GM21619 (cell line): Measurements from ENCODE around the gene FSCN2.
A peak's percentile ranks its signal among the peaks of the same experiment; 100 is the strongest.

Experiments used
- ATAC-seq: cut with Tn5 transposase; IDR thresholded peaks from one replicate; pipeline ENCODE4 v1.9.1; 2021; ENCODE audit not compliant: unreplicated experiment

Gene FSCN2

DNA sequence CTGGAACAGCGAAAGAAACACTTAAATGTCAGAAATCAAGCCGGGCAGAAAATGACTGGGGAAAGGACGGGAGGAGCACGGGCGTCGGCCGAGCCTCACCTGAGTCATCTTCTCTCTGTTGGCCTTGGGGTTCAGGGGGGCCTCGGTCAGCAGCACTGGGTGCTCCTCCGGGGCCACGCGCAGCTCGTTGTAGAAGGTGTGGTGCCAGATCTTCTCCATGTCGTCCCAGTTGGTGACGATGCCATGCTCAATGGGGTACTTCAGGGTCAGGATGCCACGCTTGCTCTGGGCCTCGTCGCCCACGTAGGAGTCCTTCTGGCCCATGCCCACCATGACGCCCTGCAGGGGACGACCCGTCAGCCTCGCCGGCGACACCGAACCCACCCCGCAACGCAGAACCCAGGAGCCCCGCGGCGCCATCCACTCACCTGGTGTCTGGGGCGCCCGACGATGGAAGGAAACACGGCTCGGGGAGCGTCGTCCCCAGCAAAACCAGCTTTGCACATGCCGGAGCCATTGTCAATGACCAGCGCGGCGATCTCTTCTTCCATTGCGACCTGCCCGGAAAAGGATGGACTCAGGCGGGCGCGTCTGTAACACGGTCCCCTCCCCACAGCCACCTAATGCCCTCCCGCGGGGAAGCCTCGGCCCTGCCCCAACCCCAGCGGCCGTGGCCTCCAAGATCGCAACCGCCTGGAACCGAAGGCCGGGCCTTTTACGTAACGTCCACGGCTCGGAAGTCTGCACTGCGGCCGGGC is 16.2 kb upstream of the FSCN2 start:
- no peak for ATAC-seq

DNA sequence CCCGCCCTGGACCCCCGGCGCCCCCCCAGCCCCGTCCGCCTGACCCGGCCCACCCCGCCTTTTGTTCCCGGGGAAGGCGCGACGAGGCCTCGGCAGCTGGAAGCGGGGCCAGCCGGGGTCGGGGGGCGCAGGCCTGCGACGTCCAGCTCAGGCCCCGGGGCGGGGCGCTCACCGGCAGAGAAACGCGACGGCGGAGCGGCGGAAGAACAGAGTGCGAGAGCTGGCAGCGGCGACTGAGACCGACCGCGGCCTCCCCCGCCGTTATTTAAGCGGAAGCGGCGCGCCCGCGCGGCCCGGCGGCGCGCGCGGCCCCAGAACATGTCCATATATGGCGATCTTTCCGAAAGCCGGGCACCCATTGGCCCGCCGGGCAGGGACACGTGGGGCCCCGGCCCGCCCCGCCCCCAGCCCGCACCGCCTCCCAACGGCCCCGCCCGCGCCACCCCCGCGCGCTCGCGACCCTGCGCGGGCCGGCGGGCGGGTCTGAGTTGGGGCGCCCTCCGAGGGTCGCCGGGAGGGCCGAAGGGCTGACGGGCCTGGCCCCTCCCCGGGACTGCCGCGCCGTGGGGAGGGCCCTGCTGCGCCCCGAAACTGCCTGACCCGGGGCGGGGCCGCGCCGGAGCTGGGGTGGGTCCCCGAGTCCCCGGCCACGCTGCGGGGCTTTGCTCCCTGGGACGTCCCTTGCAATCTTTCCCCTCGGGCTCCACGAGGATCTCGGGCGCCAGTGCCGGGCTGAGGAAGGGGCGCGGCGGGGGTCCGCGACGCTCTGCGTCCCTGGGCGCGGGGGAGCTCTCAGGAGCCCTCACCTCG is 15.4 kb upstream of the FSCN2 start, which contains the start of gene ACTG1:
Gene ACTG1, minus strand, starts transcription at position 238 of the 810 bp plus-strand sequence. CDS start 445 bp downstream, outside the sequence.
- peak; percentile 31 for ATAC-seq

DNA sequence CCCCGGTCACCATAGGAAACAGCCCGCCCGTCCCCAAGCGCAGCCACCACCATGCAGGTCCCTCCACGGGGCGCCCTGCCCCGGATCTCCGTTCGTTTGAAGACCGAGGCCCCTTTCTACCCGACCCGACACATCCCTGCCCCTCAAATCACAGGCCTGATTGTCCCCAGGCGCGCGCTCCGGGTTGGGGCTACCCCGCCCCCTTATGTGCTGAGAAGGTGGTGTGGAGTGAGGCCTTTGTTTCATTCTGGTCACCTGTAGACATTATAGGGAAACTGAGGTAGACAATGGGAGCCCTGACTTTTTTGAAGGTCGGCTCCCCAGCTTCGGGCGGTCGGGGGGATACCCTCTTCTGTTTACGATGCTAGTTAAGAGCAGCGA is 14.8 kb upstream of the FSCN2 start:
- no peak for ATAC-seq

DNA sequence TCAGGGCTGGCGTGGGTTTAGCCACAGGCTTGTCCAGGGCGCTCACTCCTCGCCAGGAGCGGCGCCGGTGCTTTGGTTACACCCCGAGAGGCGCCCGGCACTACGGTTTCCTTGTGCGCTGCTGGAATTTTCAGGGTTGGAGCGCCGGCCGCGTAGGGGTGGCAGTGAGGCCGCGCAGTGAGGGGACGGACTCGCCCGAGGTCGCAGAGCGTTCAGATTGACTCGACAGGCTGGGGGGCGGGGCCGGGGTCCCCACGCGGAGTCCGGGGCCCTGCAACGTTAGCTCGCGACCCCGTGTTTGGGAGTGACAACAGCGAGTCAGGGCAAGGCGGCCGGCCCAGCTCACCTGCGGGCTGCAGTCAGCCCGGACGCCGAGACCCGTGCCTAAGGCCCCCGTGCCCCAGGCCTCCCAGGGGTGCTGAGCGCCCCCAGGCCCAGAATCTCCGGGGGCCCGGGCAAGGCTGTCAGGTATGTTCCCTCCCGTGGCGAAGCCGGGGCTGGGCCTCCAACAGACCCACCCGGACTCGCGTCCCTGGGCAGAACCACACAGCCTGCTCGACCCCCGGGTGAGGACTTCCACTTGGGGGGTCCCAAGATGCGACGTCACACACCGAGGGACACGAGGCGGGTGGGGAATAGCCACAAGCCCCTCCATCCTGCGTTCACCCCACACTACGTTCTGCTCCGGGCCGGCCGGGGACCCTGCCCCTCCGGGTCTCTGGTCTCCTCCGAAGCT is 14.3 kb upstream of the FSCN2 start:
- no peak for ATAC-seq

DNA sequence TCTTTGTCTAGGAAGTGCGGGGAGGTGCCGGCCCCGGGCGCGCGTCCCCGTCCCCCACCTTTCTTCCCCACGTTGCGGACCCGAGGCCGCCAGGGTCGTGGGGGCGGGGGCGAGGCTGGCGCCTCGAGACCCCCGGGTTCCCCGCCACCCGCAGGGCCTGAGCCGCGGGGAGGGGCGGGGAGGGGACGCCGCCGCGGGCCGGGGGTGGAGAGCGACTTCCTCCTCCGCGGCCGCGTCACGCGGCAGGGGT is 13.8 kb upstream of the FSCN2 start:
- no peak for ATAC-seq

DNA sequence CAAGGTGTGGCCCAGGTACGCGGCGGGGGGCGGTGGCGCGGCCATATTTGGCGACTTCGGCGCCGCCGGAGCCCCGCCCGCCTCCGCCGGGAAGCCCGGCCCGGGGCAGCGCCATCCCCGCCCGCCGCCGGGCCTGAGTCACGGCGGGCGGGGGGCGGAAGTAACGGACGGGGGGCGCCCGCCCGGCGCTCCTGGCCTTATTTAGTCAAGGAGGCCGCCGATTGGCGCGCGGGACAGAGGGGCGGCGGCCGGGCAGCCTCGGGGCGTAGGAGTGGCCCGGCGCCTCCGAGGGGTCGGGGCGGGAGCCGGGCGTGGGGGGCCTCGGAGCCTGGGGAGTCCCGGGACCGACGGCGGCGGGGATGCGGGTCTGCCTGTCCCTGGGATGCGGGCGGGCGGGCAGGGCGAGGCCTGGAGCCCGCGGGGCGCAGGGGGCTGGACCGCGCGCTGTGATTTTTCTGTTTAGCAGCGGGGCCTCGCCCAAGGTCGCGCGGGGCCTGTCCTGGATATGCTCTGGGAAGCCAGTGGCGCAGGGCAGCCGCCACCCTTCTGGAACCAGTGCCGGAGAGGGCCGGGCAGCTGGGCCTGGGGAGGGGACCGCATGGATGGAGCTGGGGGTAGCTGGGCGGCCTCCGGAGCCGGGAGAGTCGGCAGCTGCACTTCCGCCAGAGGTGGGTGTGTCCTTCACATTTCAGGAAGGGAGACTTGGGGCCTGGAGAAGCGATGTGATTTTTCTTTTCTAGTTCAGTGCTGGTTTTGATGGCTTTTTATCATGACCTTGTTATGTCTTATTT is 13.2 kb upstream of the FSCN2 start:
- no peak for ATAC-seq

DNA sequence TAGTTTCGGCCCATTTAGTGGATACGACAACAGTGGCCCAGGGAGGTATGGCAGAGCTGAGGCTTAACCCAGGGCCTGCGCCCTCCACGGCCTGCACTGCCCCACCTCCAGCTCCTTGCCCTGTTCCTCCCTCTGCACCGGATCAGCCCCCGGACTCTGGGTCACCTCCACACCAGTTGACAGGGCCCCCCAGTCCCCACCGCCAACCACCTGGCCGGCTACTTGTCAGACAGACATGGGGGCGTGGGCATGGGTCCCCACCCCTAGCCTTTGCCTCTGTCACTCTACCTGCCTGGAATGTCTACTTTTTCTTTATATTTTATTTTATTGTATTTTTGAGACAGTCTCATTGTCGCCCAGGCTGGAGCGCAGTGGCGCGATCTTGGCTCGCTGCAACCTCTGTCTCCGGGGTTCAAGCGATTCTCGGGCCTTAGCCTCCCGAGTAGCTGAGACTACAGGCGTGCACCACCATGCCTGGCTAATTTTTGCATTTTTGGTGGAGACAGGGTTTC is 12.6 kb upstream of the FSCN2 start:
- ATAC-seq = no peak

DNA sequence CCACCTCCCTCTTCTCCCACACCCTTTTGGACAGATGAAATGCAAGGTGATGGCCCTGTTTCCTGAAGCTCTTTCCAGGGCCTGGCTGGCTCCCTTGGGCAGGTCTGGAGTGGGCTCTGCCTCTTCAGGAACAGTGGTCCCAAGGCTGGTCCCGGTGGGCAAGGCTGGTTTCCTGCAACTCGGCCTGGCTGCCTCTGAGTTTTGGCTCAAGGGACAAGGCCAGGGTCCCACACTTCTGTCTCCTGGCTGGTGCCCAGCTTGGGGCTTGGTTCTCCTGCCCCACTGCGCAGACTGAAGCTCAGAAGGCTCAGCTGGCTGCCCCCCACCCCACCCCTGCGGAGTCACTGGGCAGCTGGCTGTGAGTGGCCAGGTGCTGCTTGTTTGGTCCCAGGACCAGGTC is 11.7 kb upstream of the FSCN2 start:
- no peak for ATAC-seq

DNA sequence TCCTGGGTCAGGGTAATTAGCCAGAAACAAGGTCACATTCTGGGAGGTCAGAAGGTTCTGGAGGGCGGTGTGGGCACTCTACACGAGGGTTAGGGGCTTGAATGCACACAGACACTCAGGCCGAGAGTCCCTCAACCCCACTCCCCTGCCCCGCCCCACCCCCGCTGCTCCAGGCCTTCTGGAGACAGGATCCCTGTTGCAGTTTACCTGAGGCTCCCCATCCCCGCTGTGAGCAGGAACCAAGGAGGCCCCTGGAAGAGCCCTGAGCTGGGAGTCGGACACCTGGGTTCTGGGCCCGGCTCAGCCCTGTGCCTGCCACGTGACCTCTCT is 11.2 kb upstream of the FSCN2 start:
- ATAC-seq = no peak

DNA sequence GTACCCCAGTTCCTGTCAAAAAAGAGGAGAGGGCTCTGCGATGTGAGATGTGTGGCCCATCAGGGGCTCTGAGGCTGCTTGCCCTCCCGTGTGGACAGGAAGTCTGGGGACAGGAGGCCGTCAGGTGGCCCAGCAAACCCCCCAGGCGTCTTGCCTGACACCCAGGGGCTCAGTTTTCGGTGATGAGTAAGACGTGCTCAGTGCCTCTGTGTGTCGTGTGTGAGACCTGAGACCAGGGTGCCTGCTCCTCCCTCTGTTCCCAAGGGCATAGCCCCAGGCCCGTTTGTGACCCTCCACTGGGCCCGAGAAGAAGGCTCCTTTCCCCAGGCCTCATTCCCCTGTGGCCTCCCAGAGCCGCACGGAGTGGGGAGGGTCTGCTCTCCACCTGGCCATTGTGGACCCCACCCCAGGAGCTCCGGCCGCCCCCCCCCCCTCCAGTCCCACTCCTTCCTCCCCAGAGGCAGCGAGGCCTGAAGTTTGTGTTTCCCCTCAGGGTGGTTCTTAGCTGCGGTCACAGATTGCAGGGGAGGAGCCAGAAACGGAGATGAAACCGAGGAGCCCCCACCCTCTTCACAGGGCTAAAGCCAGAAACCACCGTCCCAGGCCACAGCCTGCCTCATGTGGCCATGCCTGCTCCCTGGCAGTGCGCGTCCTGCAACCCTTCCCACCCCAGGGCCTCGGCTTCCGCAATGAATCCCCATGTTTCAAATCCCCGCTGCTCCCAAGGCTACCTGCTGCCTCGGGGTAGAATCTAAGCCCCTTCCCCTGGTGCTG is 10.7 kb upstream of the FSCN2 start:
- peak; percentile 26 for ATAC-seq

DNA sequence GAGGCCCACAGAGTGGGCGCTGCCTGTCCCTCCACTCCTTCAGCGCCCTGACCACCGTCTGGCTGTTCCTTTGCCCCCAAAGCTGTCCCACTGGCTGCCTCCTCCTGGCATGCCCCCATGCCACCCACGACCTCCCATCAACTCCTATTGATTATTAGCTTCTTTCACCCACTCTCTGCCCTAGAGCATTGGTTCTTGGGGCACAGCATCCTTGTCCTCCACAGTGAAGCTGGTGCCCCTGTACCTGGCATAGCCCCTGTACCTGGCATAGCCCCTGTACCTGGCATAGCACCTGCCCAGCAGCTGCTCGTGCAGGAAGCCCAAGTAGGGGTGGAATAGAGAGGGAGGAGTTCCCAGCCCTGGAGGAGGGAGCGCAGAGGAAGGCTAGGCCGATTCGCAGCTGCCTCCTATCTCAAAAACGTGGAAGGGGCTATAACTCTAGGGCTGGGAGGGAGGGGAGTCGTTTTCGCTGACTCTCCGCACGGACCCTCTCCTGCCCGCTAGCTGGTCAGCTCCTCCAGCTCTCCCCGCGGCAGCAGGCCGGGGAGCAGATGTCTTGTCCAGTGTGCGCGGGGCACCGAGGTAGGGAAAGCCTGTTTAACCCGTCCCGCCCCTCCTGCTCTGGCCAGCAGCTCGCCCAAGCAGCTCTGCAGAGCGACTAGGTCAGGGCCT is 9.9 kb upstream of the FSCN2 start:
- no peak for ATAC-seq

DNA sequence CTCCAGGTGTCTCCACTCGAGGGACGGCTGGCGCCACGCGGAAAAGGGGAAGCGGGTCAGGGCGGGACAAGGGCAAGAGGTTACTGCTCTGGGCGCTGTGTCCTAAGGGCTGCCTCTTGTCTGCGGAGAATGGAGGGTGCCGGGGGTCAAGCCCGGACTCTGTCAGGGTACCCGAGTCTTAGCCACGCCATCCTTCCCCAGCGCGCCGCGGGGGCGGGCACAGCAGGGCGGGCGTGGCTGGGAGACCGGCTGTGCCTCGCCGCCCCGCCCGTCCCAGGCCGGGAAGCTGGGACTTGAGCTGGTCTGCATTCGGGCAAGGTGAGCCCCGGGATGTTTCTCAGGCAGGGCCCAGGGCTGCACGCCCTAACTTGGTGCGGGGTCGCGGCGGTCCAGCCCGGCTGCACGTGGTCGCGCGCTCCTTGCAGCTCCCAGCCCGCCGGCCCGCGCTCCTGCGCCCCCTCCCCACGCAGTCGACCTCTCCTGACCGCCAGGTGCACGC is 9.3 kb upstream of the FSCN2 start:
- no peak for ATAC-seq

DNA sequence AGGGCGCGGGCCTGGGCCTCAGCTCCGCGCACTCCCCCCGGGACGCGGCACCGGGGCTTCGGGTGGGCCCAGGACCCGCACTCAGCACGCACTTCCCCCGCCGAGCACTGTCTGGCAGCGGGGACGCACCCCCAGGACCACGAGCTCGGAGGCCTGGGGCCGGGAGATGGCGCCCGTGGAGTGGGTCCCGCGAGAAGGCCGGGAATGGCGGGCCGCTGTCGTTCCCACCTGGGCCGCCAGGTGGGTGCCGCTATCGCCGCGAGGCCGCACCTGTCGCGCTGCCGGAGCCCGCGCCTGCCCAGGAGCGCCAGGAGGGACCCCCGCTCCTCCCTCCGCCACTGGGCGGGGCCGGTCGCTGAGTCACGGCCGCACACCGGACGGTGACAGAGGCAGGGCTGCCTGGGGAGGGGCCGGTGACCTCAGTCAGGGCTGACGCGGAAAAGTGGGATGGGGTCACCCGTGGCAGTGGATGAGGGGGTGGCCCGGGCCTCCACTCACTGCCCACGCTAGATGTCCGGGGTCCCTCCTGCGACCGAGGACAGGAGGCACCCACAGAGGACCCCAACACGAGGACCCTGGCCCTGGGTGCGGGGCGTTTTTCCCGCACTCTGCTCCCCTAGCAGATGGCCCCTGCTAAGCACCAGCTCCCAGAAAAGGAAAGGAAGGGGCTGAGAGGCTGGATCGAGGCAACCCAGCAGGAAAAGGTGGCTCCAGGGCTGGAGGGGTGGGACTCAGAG is 8.7 kb upstream of the FSCN2 start:
- ATAC-seq = no peak

DNA sequence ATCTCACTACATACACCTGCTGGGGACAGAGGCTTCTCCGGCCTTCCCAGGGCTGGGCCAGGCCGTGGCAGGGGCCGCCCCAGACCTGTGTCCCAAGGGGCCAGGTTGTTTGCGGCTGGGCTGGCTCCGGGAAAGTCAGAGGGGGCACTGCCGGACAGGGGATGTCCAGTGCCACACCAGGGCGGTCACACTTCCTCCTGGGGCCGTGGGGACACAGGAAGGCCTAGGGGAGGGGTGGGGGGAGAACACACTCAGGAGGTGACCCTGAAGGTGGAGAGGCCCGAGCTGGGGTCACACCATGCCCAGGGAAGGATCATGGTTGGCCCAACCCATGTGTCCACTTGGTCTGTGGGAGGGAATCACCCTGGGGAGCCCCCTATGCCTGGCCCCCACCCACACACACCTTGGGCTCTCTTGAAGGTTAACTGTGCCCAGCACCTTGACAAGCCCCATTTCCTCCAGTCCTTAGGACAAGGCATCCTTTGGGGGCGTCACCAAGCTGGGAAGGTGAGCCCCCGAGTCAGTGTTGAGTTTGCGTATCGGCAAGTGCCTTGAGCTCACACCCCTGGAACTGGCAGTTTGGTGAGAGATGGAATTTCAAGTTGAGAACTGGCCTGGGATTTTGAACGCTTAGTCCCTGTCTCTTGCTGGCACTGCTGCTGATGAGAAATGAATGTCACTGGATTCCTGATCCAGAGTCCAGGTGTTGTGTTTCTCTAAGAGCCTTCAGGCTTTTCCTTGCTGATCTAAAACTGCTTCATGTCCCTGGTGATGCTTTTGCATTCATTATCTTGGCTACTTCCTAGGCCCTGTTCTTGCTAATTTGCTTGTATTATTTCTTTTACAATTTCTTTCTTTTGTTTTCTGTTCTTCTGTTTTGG is 7.9 kb upstream of the FSCN2 start:
- no peak for ATAC-seq

DNA sequence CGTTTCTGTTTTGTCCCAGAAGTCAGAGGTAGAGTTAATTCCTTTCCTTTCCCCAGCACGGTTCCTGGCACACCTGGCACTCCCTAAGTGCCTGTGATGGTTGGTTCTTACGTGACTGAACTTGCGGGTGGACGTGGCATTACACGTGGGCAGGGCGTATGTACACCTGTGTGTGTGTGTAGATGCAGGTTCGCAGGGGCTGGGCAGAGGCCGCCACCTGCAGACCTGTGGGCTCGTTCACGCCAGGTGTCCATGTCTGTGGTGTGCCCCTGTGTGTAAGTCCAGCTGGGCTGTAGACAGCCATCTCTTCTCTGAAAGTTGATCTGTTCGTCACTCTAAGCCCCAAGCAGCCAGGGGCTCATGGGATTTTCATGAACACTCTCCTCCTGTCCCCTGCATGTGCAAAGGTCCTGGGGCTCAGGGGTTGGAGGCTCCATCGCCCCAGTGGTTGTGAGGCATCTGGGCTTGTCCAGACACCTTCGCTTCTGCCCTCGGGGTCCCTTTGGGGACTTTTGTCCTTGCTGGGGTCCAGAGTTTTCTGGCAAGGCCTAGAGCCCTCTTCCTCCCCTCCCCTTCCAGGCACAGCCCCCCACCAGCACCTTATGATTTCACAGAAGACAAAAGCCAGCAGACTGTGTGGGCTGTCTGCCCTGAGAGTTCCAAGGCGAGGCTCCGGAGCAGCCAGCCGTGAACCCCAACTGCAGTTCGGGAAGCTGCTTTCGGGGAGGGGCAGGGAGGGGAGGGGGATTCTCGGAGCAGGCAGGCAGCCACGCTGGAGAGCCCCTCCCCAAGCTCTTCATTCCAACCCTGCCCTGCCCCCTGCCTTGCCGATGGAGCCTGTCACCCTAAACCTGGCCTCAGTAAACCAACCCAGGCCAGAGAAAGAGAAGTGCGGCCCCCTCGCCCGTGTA is 5.4 kb upstream of the FSCN2 start:
- no peak for ATAC-seq

DNA sequence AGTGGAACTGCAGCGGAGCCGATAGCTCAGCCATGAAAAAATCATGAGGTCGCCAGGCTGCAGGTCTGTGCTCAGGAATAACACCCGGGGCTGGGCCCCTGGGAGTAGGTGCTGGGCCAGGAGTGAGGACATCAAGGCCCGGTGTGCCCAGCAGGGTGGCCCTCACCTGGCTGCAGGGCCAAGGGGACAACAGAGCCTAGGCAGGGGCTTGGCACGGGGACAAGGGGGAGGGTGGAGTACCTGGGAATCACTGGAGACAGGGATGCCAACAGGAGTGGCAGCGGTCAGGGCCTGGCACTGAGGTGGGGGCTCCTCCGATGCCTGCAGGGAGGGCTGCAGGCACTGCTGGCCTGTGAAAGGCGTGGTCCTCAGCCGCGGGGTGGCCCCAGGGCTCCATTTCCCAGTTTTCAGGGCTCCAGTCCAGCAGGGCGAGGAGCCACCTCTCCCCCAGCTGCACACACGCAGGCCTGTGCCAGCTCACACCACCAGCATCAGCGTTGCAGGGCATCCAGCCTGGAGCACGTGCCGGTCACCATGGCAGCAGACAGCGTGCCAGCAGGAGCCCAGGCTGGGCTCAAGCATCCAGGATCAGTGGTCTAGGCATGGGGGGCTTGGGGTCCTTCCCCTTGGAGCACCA is 4.7 kb upstream of the FSCN2 start:
- ATAC-seq = no peak
